ENCODE measurements around the gene DGKB.

The DGKB gene

DNA sequence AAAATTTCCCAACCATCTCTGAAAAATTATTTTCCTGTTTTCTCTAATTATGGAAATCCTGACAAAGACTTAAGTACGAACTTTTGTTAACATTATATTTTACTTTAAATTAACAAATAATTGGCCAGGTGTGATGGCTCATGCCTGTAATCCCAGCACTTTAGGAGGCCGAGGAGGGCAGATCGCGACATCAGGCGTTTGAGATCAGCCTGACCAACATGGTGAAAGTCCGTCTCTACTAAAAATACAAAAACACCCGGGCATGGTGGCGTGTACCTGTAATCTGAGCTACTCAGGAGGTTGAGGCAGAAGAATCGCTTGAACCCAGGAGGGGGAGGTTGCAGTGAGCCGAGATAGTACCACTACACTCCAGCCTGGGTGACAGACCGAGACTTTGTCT lies 32.2 kb downstream of the DGKB start:
- TF ChIP-seq, protein P1, sequence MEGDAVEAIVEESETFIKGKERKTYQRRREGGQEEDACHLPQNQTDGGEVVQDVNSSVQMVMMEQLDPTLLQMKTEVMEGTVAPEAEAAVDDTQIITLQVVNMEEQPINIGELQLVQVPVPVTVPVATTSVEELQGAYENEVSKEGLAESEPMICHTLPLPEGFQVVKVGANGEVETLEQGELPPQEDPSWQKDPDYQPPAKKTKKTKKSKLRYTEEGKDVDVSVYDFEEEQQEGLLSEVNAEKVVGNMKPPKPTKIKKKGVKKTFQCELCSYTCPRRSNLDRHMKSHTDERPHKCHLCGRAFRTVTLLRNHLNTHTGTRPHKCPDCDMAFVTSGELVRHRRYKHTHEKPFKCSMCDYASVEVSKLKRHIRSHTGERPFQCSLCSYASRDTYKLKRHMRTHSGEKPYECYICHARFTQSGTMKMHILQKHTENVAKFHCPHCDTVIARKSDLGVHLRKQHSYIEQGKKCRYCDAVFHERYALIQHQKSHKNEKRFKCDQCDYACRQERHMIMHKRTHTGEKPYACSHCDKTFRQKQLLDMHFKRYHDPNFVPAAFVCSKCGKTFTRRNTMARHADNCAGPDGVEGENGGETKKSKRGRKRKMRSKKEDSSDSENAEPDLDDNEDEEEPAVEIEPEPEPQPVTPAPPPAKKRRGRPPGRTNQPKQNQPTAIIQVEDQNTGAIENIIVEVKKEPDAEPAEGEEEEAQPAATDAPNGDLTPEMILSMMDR (IDR thresholded peaks at IDR 0.05; ENCODE audit: extremely low read depth, missing control alignments) = no peak

DNA sequence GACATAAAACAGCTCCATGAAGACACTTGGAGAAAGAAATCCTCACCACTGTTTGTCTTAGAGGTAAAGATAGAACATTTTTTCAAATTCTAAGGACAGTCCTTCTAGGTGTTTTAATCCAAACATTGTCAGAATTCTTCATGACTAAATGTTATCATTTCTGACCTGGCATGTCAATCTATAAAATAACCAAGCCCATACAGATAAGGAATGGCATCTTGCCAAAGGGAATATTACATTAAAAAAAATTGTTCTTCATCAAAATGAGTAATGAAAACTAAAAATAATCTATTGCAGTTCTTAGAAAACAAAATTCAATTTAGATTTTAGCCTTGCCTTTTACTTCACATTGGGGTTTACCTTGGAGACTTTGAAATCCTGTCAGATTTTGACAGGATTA lies 33.6 kb downstream of the DGKB start:
- TF ChIP-seq, protein P1 (IDR thresholded peaks at IDR 0.05; ENCODE audit: extremely low read depth, missing control alignments) = no peak
- DNase-seq (ENCODE audit: low spot score) = no peak

More for the DNA sequence above, 32.2 kb downstream of the DGKB start:
- no peak for DNase-seq (ENCODE audit: low spot score)

DNA sequence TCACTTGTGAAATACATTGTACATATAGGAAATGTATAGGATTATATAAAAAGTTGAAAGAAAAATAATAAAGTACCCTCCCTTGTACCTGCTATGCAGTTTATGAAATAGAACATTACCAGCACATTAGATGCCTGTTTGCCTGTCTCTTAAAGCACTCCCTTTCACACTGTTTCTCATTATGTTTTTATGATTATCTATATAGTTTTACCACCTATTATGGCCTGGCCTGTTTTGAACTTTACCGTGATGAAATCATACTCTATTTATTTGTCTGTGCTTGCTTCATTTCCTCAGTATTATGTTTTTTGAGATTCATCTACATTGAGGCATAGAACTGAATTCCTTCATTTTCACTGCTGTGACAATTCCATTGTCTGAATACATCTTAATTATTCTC lies 41.1 kb downstream of the DGKB start:
- DNase-seq (ENCODE audit: low spot score) = no peak
- TF ChIP-seq, protein P1 (IDR thresholded peaks at IDR 0.05; ENCODE audit: extremely low read depth, missing control alignments) = no peak

DNA sequence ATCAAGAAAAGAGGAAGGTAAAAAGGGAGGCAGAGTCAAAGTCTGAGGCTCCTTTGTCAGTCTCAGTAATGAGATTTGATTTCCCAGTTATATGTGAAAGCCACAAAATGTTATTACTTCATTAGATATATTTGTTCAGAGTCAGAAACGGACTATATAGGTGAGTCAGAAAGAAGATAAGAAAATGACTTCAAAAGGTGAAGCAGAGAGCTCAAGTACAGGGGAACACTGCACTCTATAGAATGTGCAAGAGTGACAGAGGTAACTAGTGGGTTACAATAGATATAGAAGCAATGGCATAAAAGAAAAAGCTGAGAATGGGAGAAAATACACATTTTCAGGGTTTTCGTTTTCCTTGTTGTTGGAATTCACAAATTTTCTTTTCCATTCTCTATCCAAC lies 43.3 kb downstream of the DGKB start:
- TF ChIP-seq, protein P1 (IDR thresholded peaks at IDR 0.05; ENCODE audit: extremely low read depth, missing control alignments) = no peak

DNA sequence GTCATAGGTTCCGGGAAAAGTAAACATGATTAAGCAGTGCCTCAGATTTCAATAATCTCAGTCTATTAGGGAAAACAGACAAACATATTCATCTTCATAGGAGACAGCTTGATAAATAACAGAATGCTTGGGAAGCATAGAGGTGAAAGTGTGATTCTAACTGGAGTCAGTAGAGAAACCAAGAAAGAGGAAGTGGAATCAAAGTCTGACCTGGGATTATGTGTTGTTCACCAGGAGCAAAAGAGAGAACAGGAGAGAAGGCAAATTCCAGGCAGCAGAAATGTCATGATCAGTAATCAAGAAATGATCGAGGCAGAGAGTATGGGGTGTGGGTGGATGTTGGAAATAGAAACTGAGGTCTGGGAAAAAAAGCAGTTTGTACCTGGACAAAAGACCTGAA lies 43.7 kb downstream of the DGKB start:
- no peak for DNase-seq (ENCODE audit: low spot score)
- TF ChIP-seq, protein P1 (IDR thresholded peaks at IDR 0.05; ENCODE audit: extremely low read depth, missing control alignments) = no peak

More for the DNA sequence above, 43.3 kb downstream of the DGKB start:
- no peak for DNase-seq (ENCODE audit: low spot score)

DNA sequence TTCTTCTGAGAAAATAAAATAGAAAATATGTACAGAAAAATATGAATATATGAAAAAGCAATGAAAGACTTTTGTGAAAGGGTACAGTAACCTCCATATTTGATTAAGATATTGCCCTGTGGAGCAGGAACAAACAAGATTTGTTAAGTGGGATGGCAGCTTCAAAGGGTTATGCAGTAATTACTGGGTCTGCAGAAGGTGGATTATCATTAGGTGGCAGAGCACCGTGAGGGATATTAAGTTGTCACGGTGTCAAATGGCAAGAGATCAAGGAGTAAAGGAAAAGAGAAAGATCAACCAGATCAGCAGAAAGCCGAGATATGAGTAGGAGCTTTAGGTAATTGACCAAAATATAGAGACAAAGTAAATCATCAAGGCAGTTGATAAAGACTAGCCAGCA lies 44.1 kb downstream of the DGKB start:
- TF ChIP-seq, protein P1 (IDR thresholded peaks at IDR 0.05; ENCODE audit: extremely low read depth, missing control alignments) = no peak

DNA sequence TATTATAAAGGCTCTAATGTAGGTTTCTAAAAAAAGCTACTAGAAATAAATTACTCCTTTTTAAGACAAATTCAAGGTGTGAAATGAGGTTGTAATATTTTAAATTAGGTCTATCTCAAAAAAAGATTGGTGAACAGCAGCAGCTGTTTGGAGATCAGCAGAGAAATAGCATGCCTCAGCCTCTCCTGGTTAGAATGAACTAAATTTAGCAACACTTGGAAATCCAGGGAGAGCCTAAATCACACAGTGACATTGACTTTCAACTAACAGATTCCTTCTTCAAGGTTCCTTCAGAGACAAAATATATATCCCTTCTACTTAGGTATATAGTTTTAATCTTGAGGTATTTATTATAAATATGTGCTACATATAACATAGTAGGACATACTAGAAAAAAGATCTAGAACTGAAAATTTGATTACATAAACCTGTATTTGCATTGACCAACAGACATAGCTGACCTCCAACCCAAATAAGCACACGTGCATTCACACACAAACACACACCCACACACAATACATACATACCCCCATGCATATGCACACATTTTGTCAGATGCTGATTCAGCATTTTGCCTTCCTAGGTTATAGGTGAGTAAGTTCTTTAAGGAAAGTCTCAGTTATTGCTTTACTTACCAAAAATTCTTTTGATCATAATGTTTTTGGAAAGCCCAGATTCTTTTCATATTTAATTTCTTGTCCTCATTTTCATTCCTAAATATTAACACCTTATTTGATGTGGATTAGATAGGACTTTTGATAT lies 47.3 kb downstream of the DGKB start:
- TF ChIP-seq, protein P1 (IDR thresholded peaks at IDR 0.05; ENCODE audit: extremely low read depth, missing control alignments) = no peak

More for the DNA sequence above, 44.1 kb downstream of the DGKB start:
- DNase-seq (ENCODE audit: low spot score) = no peak

More for the DNA sequence above, 47.3 kb downstream of the DGKB start:
- no peak for DNase-seq (ENCODE audit: low spot score)

Measured in GM20000 (cell line).